Measurements from ENCODE around the gene EXOC1. TPM values are rescaled to one million over a fixed set of nuclear protein-coding genes. Genes with fewer than 3 reads are reported as not detected.

EXOC1 gene
- total RNA-seq, 4 donors from 2014 or later = 26.2 to 60.8 (median 43.1) TPM

DNA sequence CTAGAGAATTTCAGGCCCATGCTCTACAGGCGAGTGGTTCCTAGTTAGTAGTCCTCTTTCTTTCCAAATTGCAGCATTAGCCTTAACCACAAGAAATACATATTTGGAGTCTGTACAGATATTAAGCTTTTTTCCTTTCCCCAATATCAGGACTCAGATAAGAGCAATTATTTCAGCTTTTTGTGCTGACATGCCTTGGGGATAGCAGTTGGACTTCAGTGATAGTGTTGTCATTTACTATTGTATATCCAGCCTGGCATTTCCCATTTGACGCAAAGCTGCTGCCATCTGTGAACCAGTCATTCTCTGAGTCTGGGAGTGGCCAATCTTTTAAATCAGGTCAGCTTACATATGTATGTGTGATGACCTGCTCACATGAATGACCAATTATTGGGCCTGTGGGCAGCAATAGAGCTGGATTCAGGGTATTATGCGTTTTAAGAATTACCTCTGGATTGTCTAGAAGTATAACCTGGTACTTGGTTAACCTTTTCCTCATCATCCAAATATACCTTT lies 88.5 kb downstream of the EXOC1 start:
- Histone ChIP-seq H3K36me3 (no peaks in the 10 kb centered on the region), H3K4me1 (no peaks in the 10 kb centered on the region), H3K9me3 (peaks cover 0 to 8% of the 10 kb centered on the region in 2 donors), H3K27ac (no peak overlapping the region), H3K27me3 (no peaks in the 10 kb centered on the region), H3K4me3 (no peak overlapping the region)
- intact Hi-C loops (cut with DNase I; ENCODE audit: low total_unique reads) (no loop called here), in situ Hi-C loops (cut with MboI; ENCODE audit: low pct_ligation_motif_present in 1 of 4, low pct_unique_long_range_greater_than_20kb in 1 of 4, low sequenced_read_pairs in 3 of 4) (loop anchor here in 3 of 4 donors (25.0 kb wide), 1 partner anchor 370 kb away; no protein-coding TSS in a partner anchor)
- WGBS, 2 donors (ENCODE audit: low coverage in 1 of 2) = 81 to 98% methylated on average over 2 to 3 of the region's 3 CpGs
- no peak for DNase-seq
- TF ChIP-seq EP300 (IDR thresholded peaks at IDR 0.05; ENCODE audit: low read depth) (no peak), POLR2AphosphoS5 (IDR thresholded peaks at IDR 0.05) (no peak), POLR2A (IDR thresholded peaks at IDR 0.05) (no peak)
- TF ChIP-seq, protein P1, sequence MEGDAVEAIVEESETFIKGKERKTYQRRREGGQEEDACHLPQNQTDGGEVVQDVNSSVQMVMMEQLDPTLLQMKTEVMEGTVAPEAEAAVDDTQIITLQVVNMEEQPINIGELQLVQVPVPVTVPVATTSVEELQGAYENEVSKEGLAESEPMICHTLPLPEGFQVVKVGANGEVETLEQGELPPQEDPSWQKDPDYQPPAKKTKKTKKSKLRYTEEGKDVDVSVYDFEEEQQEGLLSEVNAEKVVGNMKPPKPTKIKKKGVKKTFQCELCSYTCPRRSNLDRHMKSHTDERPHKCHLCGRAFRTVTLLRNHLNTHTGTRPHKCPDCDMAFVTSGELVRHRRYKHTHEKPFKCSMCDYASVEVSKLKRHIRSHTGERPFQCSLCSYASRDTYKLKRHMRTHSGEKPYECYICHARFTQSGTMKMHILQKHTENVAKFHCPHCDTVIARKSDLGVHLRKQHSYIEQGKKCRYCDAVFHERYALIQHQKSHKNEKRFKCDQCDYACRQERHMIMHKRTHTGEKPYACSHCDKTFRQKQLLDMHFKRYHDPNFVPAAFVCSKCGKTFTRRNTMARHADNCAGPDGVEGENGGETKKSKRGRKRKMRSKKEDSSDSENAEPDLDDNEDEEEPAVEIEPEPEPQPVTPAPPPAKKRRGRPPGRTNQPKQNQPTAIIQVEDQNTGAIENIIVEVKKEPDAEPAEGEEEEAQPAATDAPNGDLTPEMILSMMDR (IDR thresholded peaks at IDR 0.05) = no peak

DNA sequence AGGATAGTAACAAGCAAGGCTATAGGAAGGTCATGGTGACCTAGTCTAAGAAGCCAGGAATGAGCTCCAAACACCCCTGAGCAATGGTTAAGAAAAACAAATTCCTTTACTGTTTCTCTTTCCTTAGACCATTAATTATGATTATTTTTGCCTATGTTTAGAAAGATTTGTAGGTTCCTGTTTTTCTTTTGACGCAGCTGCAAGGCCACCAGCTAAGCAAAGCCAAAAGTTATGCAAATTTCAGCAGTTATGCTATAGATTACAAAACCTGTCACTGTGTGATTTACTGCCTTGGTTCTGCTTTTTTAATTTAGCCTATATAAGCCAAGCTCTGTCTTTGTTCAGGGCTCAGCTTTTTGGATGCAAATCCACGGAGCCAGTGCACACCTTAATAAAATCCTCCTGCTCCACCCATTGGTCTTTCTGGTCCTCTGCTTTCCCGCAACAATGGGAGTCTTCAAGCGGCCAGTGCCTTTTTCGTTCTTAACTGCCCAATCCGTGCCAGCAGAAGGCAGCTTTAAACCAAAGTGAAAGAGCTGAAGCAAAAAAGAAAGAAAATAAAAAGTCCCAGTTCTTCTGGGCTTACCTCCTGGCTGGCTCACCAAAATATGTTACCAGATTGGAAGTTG lies 93.9 kb downstream of the EXOC1 start:
- peak overlapping the region in 1 of 4 donors; percentile 66 for H3K4me3 ChIP-seq
- H3K9me3 ChIP-seq = no peaks in the 10 kb centered on the region
- in situ Hi-C loops (cut with MboI; ENCODE audit: low pct_ligation_motif_present in 1 of 4, low pct_unique_long_range_greater_than_20kb in 1 of 4, low sequenced_read_pairs in 3 of 4) = loop anchor here in 3 of 4 donors (25.0 kb wide), 1 partner anchor 365 kb away; no protein-coding TSS in a partner anchor
- 32 to 50% methylated on average over 2 to 6 of the region's 6 CpGs for WGBS, 2 donors (ENCODE audit: low coverage in 1 of 2)
- TF ChIP-seq POLR2AphosphoS5 (IDR thresholded peaks at IDR 0.05) = no peak
- TF ChIP-seq, protein P1 (IDR thresholded peaks at IDR 0.05) = no peak
- TF ChIP-seq POLR2A (IDR thresholded peaks at IDR 0.05) = no peak
- TF ChIP-seq EP300 (IDR thresholded peaks at IDR 0.05; ENCODE audit: low read depth) = no peak
- intact Hi-C loops (cut with DNase I; ENCODE audit: low total_unique reads) = no loop called here
- H3K36me3 ChIP-seq = no peaks in the 10 kb centered on the region
- DNase-seq = peak; percentile 13
- no peaks in the 10 kb centered on the region for H3K27me3 ChIP-seq
- peaks cover 8 to 27% (median 19%) of the 10 kb centered on the region in 4 donors for H3K4me1 ChIP-seq
- peak overlapping the region; percentile 84 to 94 (median 90) for H3K27ac ChIP-seq

DNA sequence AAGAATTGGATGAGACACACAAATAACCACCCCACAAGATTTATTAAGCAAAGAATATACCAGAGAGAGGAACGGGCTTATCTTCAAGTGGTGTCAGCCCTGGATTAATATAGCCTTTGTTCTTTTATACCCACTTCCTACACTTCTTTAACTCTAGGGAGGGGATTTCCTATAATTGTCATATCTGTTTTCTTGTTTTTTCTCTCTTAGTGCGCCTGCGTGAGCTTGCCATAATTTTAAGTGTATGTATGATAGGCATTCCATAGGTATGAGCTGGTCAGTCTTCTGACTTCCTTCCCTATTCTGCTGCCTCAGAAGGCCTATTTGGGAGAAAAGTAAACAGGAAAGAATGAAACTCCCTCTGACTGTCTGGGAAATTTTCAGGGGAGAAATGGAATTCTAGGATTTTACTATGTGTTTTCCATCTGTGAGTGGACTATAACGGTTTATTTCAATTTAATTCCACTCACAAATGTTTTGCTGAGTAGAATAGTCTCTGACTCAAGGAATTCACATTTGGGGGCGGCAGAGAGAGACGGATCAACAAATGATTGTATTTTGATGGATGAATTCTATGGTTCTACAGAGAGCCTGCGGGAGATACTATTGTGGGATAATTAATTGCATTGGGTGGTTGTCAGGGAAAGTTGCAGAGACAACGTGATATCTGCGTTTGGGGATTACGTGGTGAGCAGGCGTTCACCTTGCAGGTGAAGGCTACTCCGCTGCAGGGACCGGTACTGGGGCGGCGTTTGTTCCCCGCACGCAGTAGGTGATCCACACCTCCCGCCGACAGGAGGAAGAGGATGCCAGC lies 94.7 kb downstream of the EXOC1 start:
- peak overlapping the region; percentile 7 to 72 (median 64) for H3K4me3 ChIP-seq
- intact Hi-C loops (cut with DNase I; ENCODE audit: low total_unique reads) = no loop called here
- no peaks in the 10 kb centered on the region for H3K36me3 ChIP-seq
- no peak for TF ChIP-seq POLR2A (IDR thresholded peaks at IDR 0.05)
- no peak for TF ChIP-seq EP300 (IDR thresholded peaks at IDR 0.05; ENCODE audit: low read depth)
- peaks cover 8 to 27% (median 19%) of the 10 kb centered on the region in 4 donors for H3K4me1 ChIP-seq
- DNase-seq = no peak
- in situ Hi-C loops (cut with MboI; ENCODE audit: low pct_ligation_motif_present in 1 of 4, low pct_unique_long_range_greater_than_20kb in 1 of 4, low sequenced_read_pairs in 3 of 4) = loop anchor here in 3 of 4 donors (25.0 kb wide), 1 partner anchor 364 kb away; no protein-coding TSS in a partner anchor
- 1 to 2% methylated on average over 7 to 19 of the region's 19 CpGs for WGBS, 2 donors (ENCODE audit: low coverage in 1 of 2)
- peak overlapping the region; percentile 84 to 94 (median 90) for H3K27ac ChIP-seq
- H3K9me3 ChIP-seq = no peaks in the 10 kb centered on the region
- no peaks in the 10 kb centered on the region for H3K27me3 ChIP-seq

DNA sequence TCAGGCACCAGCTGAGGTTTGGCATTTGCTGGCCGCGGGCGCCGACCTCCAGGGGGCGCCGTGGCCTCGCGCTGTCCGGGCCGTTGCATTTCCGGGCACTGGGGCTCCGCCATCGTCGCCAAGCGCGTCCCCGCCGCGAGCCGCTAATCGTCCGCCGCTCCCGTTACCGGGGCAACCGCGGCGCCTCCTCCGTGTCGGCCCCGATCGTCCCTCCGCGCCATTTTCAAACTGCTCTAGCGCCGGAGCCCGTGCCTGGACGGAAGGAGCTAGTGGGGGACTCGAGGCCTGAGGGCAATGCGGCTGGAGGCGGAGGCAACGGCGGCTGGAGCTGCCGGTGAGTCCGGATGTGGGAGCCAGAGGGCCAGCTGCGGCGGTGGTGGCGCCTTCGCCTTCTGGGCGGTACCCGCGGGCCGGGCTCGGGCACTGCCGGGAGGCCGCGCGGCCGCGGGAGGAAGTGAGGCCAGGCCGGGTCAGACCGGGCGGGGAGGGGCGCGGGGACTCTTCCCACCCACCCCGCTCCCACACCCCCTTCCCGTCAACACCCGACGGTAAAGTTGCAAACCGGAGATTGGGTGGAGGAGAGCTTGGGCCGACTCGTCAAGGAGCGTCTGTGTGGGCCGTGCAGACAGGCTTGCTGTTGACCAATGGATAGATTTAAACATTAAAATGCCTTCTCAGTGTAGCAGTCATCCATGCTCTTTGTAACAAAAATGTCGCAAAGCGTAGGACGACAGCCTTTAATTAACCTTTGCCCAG lies 95.5 kb downstream of the EXOC1 start, which contains the start of gene CEP135:
Gene CEP135, plus strand, starts transcription at position 220 of the 756 bp plus-strand sequence. CDS start 3,186 bp downstream, outside the sequence.
- intact Hi-C loops (cut with DNase I; ENCODE audit: low total_unique reads) (no loop called here), in situ Hi-C loops (cut with MboI; ENCODE audit: low pct_ligation_motif_present in 1 of 4, low pct_unique_long_range_greater_than_20kb in 1 of 4, low sequenced_read_pairs in 3 of 4) (loop anchor here in 3 of 4 donors (25.0 kb wide), 1 partner anchor 363 kb away; no protein-coding TSS in a partner anchor)
- Histone ChIP-seq H3K36me3 (no peaks in the 10 kb centered on the region), H3K27ac (peak within 1 kb of the TSS; percentile 84 to 94 (median 90)), H3K9me3 (no peaks in the 10 kb centered on the region), H3K4me3 (peak within 1 kb of the TSS; percentile 30 to 72 (median 64)), H3K4me1 (peaks cover 8 to 27% (median 19%) of the 10 kb centered on the region in 4 donors), H3K27me3 (no peaks in the 10 kb centered on the region)
- TF ChIP-seq EP300 (IDR thresholded peaks at IDR 0.05; ENCODE audit: low read depth) (no peak), POLR2AphosphoS5 (IDR thresholded peaks at IDR 0.05) (peak; percentile 45 to 63 (median 53)), POLR2A (IDR thresholded peaks at IDR 0.05) (peak; percentile 42)
- TF ChIP-seq, protein P1 (IDR thresholded peaks at IDR 0.05) = peak; percentile 91 to 96 (median 95)
- DNase-seq = peak; percentile 96
- 0% methylated on average over 63 of the region's 77 CpGs; no CpG with 5 or more reads in 1 of the 2 donors for WGBS, 2 donors (ENCODE audit: low coverage in 1 of 2)

Data from transverse colon (tissue), 4 donors.